K562 (cell line): ENCODE results near the gene TMC2. TPM values are rescaled to one million over a fixed set of nuclear protein-coding genes. Genes with fewer than 3 reads are reported as not detected.

ENCODE experiments used
- CTBP1 ChIP-seq: fragments of 450-650 bp; IDR thresholded peaks from 2 replicates; pipeline ENCODE4 v1.6.1; 2016; ENCODE audit warnings: borderline replicate concordance
- ELF1 ChIP-seq: fragments of 200-800 bp; sonication (Bioruptor generic); IDR thresholded peaks from 2 replicates; pipeline ENCODE4 v1.6.1; 2016; ENCODE audit warnings: missing genetic modification characterization, missing compliant biosample characterization
- ETV1 ChIP-seq: fragments of 450-650 bp; conservative IDR thresholded peaks from 2 replicates; pipeline ENCODE4 v1.6.1; 2016; ENCODE audit warnings: missing genetic modification characterization, control low read depth, low read depth, missing compliant biosample characterization
- FOXM1 ChIP-seq, 2 experiments: fragments of 450-650 bp in 1 of 2; sonication (generic) in 1 of 2; formaldehyde crosslinking in 1 of 2; IDR thresholded peaks; 2 replicates each; pipeline versions ENCODE4 v1.6.1 to v1.9.0; 2017 to 2022; ENCODE audit warnings: low read depth in 2 of 2, mild to moderate bottlenecking in 2 of 2, missing genetic modification reagents in 1 of 2, moderate library complexity in 1 of 2
- GTF2E2 ChIP-seq: fragments of 200-800 bp; sonication (Bioruptor generic); IDR thresholded peaks from 2 replicates; pipeline ENCODE4 v1.6.1; 2016; ENCODE audit warnings: missing genetic modification characterization, missing compliant biosample characterization
- L3MBTL2 ChIP-seq: fragments of 450-650 bp; IDR thresholded peaks from 2 replicates; pipeline ENCODE4 v1.6.1; 2016; ENCODE audit warnings: mild to moderate bottlenecking, moderate library complexity
- MYC ChIP-seq, 2 experiments: fragments of 250-450 bp in 1 of 2; sonication (Bioruptor Pico) in 1 of 2; IDR thresholded peaks; 2 replicates each; pipeline versions ENCODE4 v1.5.1 to v1.6.1; 2012 to 2021; ENCODE audit warnings: low read depth in 2 of 2, borderline replicate concordance in 1 of 2, improper control_type of control experiment in 1 of 2, low read length in 1 of 2, mild to moderate bottlenecking in 1 of 2, moderate library complexity in 1 of 2
- NCOR1 ChIP-seq: fragments of 450-650 bp; IDR thresholded peaks from 2 replicates; pipeline ENCODE4 v1.6.1; 2016; ENCODE audit warnings: mild to moderate bottlenecking, moderate library complexity
- NFRKB ChIP-seq: fragments of 450-650 bp; IDR thresholded peaks from 2 replicates; pipeline ENCODE4 v1.6.1; 2016; ENCODE audit warnings: low read depth
- POLR2G ChIP-seq: fragments of 200-400 bp; formaldehyde crosslinking; IDR thresholded peaks from 2 replicates; pipeline ENCODE4 v1.6.1; 2017; ENCODE audit warnings: low read depth, mild to moderate bottlenecking, antibody characterized with exemption, low read length, moderate library complexity
- POLR3G ChIP-seq: IDR thresholded peaks from 2 replicates; pipeline ENCODE4 v1.6.1; 2011; ENCODE audit not compliant: insufficient read length, insufficient replicate concordance; ENCODE audit errors: extremely low read depth
- RAD21 ChIP-seq, 2 experiments: fragments of 250-450 bp in 1 of 2; fragments of 450-650 bp in 1 of 2; sonication (Bioruptor Pico) in 1 of 2; formaldehyde crosslinking in 1 of 2; IDR thresholded peaks in 1 of 2; conservative IDR thresholded peaks in 1 of 2; 2 replicates each; pipeline versions ENCODE4 v1.4.0 to v1.8.0; 2020 to 2022; ENCODE audit warnings: mild to moderate bottlenecking in 2 of 2, moderate library complexity in 1 of 2
- RBM22 ChIP-seq: fragments of 200-400 bp; formaldehyde crosslinking; IDR thresholded peaks from 2 replicates; pipeline ENCODE4 v1.6.1; 2018; ENCODE audit warnings: low read length, low read depth; ENCODE audit not compliant: poor library complexity, severe bottlenecking
- SIN3A ChIP-seq, 2 experiments: fragments of 150-350 bp in 1 of 2; IDR thresholded peaks; 2 replicates each; pipeline ENCODE4 v1.6.1; 2011 to 2016; ENCODE audit warnings: borderline replicate concordance in 2 of 2, low read depth in 2 of 2, low read length in 2 of 2, mild to moderate bottlenecking in 2 of 2, moderate library complexity in 2 of 2; ENCODE audit not compliant: control insufficient read depth in 1 of 2
- TOE1 ChIP-seq, 2 experiments: fragments of 450-650 bp in 1 of 2; sonication (generic) in 1 of 2; formaldehyde crosslinking in 1 of 2; IDR thresholded peaks; 2 replicates each; pipeline versions ENCODE4 v1.7.1 to v1.8.0; 2016 to 2022; ENCODE audit warnings: borderline replicate concordance in 2 of 2, mild to moderate bottlenecking in 2 of 2, antibody characterized with exemption in 1 of 2, inconsistent platforms in 1 of 2, low read depth in 1 of 2, missing genetic modification reagents in 1 of 2, moderate library complexity in 1 of 2
- polyA plus RNA-seq, 8 experiments: library from polyadenylated mRNA; depleted of rRNA in 4 of 8; stranded (reverse) in 5 of 8; unstranded in 3 of 8; fragments of >200 nt; fragmentation: Nextera tagmentation in 2 of 8; fragmentation: Illumina TruSeq in 1 of 8; extraction: Ambion mirVana in 2 of 8; extraction: Trizol in 1 of 8; gene quantifications; 2 replicates each; pipeline versions ENCODE4 v1.2.1 to v1.2.3, GENCODE V29; 2011 to 2014; ENCODE audit warnings: inconsistent platforms in 1 of 8, missing spikeins in 1 of 8
- total RNA-seq, 7 experiments: library from RNA; depleted of rRNA in 6 of 7; stranded (reverse); fragments of >200 nt in 6 of 7; fragmentation: Illumina TruSeq in 2 of 7; extraction: Trizol in 2 of 7; gene quantifications; 2 replicates each; pipeline versions ENCODE4 v1.2.1 to v1.2.3, GENCODE V29; 2011 to 2021; ENCODE audit warnings: low replicate concordance in 1 of 7
- TF ChIP-seq, protein P1 (sequence below): sonication (generic); formaldehyde crosslinking; IDR thresholded peaks from 2 replicates; pipeline ENCODE4 v1.9.0; 2022; ENCODE audit warnings: mild to moderate bottlenecking, missing genetic modification reagents
- TF ChIP-seq, protein P2 (sequence below), 2 experiments: fragments of 450-650 bp; IDR thresholded peaks; 2 replicates each; pipeline ENCODE4 v1.6.1; 2016

The TMC2 gene
- total and polyA plus RNA-seq, 9 of the 15 experiments (the other 6 are each of a cell fraction or from before 2014, with no cell fraction given): not detected

GRCh38 chr20:2651772-2652723 lies 115.7 kb downstream of the TMC2 start, which contains the start of gene NOP56 (continued):
- TF ChIP-seq FOXM1 (IDR thresholded peaks at IDR 0.05; ENCODE audit: low read depth) (no peak), FOXM1 (CRISPR knock-in tag; IDR thresholded peaks at IDR 0.05; ENCODE audit: low read depth) (0 out of 2 replicates have a peak, but pooled peaks have one; percentile 61), RBM22 (peak; percentile 59), L3MBTL2 (peak; percentile 77), SIN3A (IDR thresholded peaks at IDR 0.05; ENCODE audit: borderline replicate concordance in 2 of 2, control insufficient read depth in 1 of 2, low read depth in 2 of 2, low read length in 2 of 2) (peak; percentile 40 to 91; a peak in 3 of 4 replicates), ETV1 (tag) (no peak), CTBP1 (peak; percentile 73; the same call in 1 of the 2 replicates), MYC (IDR thresholded peaks at IDR 0.05; ENCODE audit: low read depth, low read length) (peak; percentile 89), MYC (CRISPR knock-in tag; IDR thresholded peaks at IDR 0.05; ENCODE audit: borderline replicate concordance, low read depth) (peak; percentile 74; the same call in 1 of the 2 replicates), TOE1 (IDR thresholded peaks at IDR 0.05; ENCODE audit: borderline replicate concordance) (no peak), TOE1 (CRISPR knock-in tag; IDR thresholded peaks at IDR 0.05; ENCODE audit: borderline replicate concordance, low read depth) (no peak), POLR2G (peak; percentile 99), GTF2E2 (tag) (peak; percentile 85), POLR3G (no peak), ELF1 (tag) (peak; percentile 71), NCOR1 (no peak), RAD21 (CRISPR knock-in tag; conservative IDR thresholded peaks at IDR 0.05 in 1 of 2, IDR thresholded peaks at IDR 0.05 in 1 of 2) (no peak), NFRKB (0 out of 2 replicates have a peak, but pooled peaks have one; percentile 57)
- TF ChIP-seq, protein P1, sequence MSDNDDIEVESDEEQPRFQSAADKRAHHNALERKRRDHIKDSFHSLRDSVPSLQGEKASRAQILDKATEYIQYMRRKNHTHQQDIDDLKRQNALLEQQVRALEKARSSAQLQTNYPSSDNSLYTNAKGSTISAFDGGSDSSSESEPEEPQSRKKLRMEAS (CRISPR knock-in tag): peak; percentile 12; the same call in 1 of the 2 replicates
- TF ChIP-seq, protein P2, sequence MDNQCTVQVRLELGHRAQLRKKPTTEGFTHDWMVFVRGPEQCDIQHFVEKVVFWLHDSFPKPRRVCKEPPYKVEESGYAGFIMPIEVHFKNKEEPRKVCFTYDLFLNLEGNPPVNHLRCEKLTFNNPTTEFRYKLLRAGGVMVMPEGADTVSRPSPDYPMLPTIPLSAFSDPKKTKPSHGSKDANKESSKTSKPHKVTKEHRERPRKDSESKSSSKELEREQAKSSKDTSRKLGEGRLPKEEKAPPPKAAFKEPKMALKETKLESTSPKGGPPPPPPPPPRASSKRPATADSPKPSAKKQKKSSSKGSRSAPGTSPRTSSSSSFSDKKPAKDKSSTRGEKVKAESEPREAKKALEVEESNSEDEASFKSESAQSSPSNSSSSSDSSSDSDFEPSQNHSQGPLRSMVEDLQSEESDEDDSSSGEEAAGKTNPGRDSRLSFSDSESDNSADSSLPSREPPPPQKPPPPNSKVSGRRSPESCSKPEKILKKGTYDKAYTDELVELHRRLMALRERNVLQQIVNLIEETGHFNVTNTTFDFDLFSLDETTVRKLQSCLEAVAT (IDR thresholded peaks at IDR 0.05): peak; percentile 60 to 64; a peak in 1 of 4 replicates
